OCI-LY7 (cell line): ENCODE results near the gene XRCC4. TPM values are rescaled to one million over a fixed set of nuclear protein-coding genes. Genes with fewer than 3 reads are reported as not detected.

Source experiments
- BruUV-seq: library from RNA; stranded (reverse); fragments of 400-500 nt; replicated peaks from 2 replicates; lab custom pipeline; 2021; lab: Mats Ljungman, UMichigan
- CTCF ChIA-PET: fragments of 300-600 bp; sonication (Branson Sonifier 250); formaldehyde crosslinking; loops from one replicate; lab custom pipeline; 2022; ENCODE audit warnings: antibody characterized with exemption; ENCODE audit not compliant: unreplicated experiment; lab: Charles Lee
- POLR2A ChIA-PET: fragments of 300-600 bp; sonication (Branson Sonifier 250); formaldehyde crosslinking; loops from one replicate; lab custom pipeline; 2022; ENCODE audit warnings: antibody characterized with exemption; lab: Charles Lee
- DNase-seq: peaks from one replicate; pipeline ENCODE4 v3.0.0-alpha.2; 2015; ENCODE audit warnings: low spot score
- H2AFZ ChIP-seq: fragments of 200-600 bp; sonication (generic), shearing (Covaris generic); 2 replicates; pipeline ENCODE4 v1.6.1; 2014; ENCODE audit warnings: mild to moderate bottlenecking, antibody characterized with exemption, low read length, moderate library complexity
- H3K27ac ChIP-seq: fragments of 200-600 bp; sonication (generic); 2 replicates; pipeline ENCODE4 v1.5.1; 2014; ENCODE audit warnings: mixed run types, low read depth, mild to moderate bottlenecking, moderate library complexity, low read length, inconsistent platforms; ENCODE audit not compliant: poor library complexity, severe bottlenecking
- H3K36me3 ChIP-seq: fragments of 200-600 bp; sonication (generic); 2 replicates; pipeline ENCODE4 v1.6.1; 2014; ENCODE audit warnings: mild to moderate bottlenecking, antibody characterized with exemption, low read length, moderate library complexity, mixed read lengths; ENCODE audit not compliant: insufficient read depth
- H3K4me1 ChIP-seq: fragments of 200-600 bp; sonication (generic); 2 replicates; pipeline ENCODE4 v1.5.1; 2014; ENCODE audit warnings: mild to moderate bottlenecking, low read length; ENCODE audit not compliant: insufficient read depth, poor library complexity, severe bottlenecking
- H3K4me2 ChIP-seq: fragments of 200-600 bp; sonication (generic); 2 replicates; pipeline ENCODE4 v1.6.1; 2014; ENCODE audit warnings: mild to moderate bottlenecking, low read length
- H3K4me3 ChIP-seq: fragments of 200-600 bp; sonication (generic); 2 replicates; pipeline ENCODE4 v1.5.1; 2014; ENCODE audit warnings: mild to moderate bottlenecking, low read depth, low read length; ENCODE audit not compliant: poor library complexity, severe bottlenecking
- H3K79me2 ChIP-seq: fragments of 200-600 bp; sonication (generic); 2 replicates; pipeline ENCODE4 v1.6.1; 2016; ENCODE audit warnings: low read depth, mild to moderate bottlenecking, low read length, moderate library complexity, mixed read lengths; ENCODE audit not compliant: insufficient read depth
- H3K9me2 ChIP-seq: fragments of 200-600 bp; sonication (generic); 2 replicates; pipeline ENCODE4 v1.6.1; 2016; ENCODE audit warnings: mild to moderate bottlenecking, low read length, mixed read lengths; ENCODE audit not compliant: insufficient read depth
- H3K9me3 ChIP-seq: fragments of 200-600 bp; sonication (generic); 2 replicates; pipeline ENCODE4 v1.6.1; 2014; ENCODE audit warnings: mild to moderate bottlenecking, mixed run types, low read length, mixed read lengths
- H4K20me1 ChIP-seq: fragments of 200-600 bp; sonication (generic); 2 replicates; pipeline ENCODE4 v1.6.1; 2014; ENCODE audit warnings: mild to moderate bottlenecking, antibody characterized with exemption, low read length, moderate library complexity, mixed read lengths; ENCODE audit not compliant: insufficient read depth
- EZH2phosphoT487 ChIP-seq: fragments of 200-600 bp; sonication (generic); IDR thresholded peaks from 2 replicates; pipeline ENCODE4 v1.6.1; 2018; ENCODE audit warnings: low read depth, borderline replicate concordance, mild to moderate bottlenecking, mixed run types, antibody characterized with exemption, low read length, moderate library complexity, mixed read lengths
- intact Hi-C: fragments of 100-400 bp; cut with micrococcal nuclease; formaldehyde crosslinking; loops from one replicate; pipeline ENCODE4 v1.10.0; 2022; ENCODE audit not compliant: unreplicated experiment
- total RNA-seq, 2 experiments: library from RNA; depleted of rRNA in 1 of 2; stranded (reverse); fragments of >200 nt in 1 of 2; shearing (Covaris generic) in 1 of 2; gene quantifications; 2 replicates each; pipeline ENCODE4 v1.2.3, GENCODE V29; 2014 to 2022
- TF ChIP-seq, protein P1 (sequence below): fragments of 200-600 bp; sonication (generic); conservative IDR thresholded peaks from 2 replicates; pipeline ENCODE4 v1.5.1; 2014; ENCODE audit warnings: mild to moderate bottlenecking, antibody characterized with exemption, low read length, moderate library complexity, mixed read lengths

XRCC4 gene
- total RNA-seq, 2 experiments from 2014 or later: 14.5 to 23.3 TPM

DNA sequence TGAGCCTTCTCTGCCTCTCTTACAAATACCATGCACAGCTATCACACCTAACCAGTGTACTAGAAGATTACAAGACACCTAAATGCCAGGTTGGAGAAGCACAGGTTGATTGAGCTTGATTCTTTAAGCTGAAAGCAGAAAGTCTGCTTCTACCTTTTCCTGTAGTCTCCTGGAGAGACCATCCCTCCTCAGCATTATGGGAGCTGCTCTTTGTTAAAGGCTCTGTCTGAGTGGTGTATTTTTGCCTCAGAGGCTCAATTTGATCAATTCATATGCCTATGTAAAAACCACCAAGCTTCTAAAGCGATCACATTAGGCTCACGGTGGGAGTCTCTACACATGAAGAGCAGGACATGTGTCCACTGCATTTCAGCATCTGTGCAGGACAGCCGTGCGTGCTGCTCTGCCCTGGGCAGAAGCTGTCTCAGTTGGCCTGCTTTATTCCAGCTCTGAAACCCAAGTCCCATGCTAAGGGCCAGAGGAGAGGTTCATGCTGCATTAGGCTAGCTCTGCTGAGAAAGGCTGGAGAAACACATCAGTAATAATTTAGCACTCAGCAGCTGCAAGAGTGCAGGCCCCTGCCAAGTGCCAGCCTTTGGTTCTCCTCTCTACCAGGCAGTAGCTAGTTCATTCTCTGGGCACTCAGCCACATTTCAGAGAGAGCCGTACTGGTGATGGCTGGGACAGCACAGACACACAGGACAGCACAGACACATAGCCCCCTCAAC is 41.8 kb upstream of the XRCC4 start:
- H3K4me3 ChIP-seq: no peak overlapping the region
- POLR2A ChIA-PET: no interaction called here
- H3K36me3 ChIP-seq: no peaks in the 10 kb centered on the region
- no peaks in the 10 kb centered on the region for H3K79me2 ChIP-seq
- no TSS peak for BruUV-seq
- DNase-seq: no peak
- TF ChIP-seq, protein P1, sequence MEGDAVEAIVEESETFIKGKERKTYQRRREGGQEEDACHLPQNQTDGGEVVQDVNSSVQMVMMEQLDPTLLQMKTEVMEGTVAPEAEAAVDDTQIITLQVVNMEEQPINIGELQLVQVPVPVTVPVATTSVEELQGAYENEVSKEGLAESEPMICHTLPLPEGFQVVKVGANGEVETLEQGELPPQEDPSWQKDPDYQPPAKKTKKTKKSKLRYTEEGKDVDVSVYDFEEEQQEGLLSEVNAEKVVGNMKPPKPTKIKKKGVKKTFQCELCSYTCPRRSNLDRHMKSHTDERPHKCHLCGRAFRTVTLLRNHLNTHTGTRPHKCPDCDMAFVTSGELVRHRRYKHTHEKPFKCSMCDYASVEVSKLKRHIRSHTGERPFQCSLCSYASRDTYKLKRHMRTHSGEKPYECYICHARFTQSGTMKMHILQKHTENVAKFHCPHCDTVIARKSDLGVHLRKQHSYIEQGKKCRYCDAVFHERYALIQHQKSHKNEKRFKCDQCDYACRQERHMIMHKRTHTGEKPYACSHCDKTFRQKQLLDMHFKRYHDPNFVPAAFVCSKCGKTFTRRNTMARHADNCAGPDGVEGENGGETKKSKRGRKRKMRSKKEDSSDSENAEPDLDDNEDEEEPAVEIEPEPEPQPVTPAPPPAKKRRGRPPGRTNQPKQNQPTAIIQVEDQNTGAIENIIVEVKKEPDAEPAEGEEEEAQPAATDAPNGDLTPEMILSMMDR: no peak
- TF ChIP-seq EZH2phosphoT487: no peak
- H3K9me3 ChIP-seq: no peaks in the 10 kb centered on the region
- CTCF ChIA-PET: no interaction called here
- H3K9me2 ChIP-seq: no peaks in the 10 kb centered on the region
- H3K4me2 ChIP-seq: no peak overlapping the region
- intact Hi-C loops: no loop called here
- no peaks in the 10 kb centered on the region for H4K20me1 ChIP-seq
- no peak overlapping the region for H2AFZ ChIP-seq
- H3K4me1 ChIP-seq: no peaks in the 10 kb centered on the region
- H3K27ac ChIP-seq: no peak overlapping the region

DNA sequence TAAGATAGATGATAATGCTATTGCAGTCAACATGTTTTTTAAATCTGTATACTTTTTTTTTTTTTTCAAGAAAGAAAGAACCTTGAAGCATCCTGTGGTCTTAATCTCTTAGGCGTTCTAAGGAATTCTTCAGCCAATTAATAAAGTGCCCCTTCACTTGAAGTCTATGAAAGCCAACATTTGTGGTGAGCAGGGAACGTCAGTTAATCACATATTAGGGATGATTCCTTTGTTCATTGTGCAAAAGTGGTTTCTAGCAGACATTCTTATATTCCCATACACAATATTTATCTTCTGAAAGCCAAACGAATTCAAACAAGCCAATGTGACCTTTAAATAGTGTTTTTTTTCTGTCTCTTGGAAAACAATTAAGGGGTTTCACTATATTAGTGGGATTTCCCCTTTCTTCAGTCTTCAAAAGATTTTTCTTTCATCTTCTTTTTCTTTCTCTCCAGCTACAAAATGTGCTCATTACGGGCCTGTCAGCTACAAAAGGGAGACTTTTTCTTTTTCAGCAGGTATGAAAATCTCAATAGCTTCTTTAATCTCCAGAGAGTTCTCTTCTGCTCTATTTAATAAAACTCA is 40.3 kb upstream of the XRCC4 start:
- no peak overlapping the region for H3K27ac ChIP-seq
- no peaks in the 10 kb centered on the region for H3K9me2 ChIP-seq
- no TSS peak for BruUV-seq
- no peaks in the 10 kb centered on the region for H3K9me3 ChIP-seq
- H4K20me1 ChIP-seq: no peaks in the 10 kb centered on the region
- no peak for DNase-seq
- H2AFZ ChIP-seq: no peak overlapping the region
- H3K4me2 ChIP-seq: no peak overlapping the region
- no peaks in the 10 kb centered on the region for H3K79me2 ChIP-seq
- no peaks in the 10 kb centered on the region for H3K36me3 ChIP-seq
- no peaks in the 10 kb centered on the region for H3K4me1 ChIP-seq
- POLR2A ChIA-PET: interaction anchor here (0.7 kb wide), 1 partner anchor 147 kb away, joined by 3 read pairs; no protein-coding TSS in a partner anchor
- no peak overlapping the region for H3K4me3 ChIP-seq
- intact Hi-C loops: no loop called here
- CTCF ChIA-PET: no interaction called here
- TF ChIP-seq, protein P1: no peak
- no peak for TF ChIP-seq EZH2phosphoT487

DNA sequence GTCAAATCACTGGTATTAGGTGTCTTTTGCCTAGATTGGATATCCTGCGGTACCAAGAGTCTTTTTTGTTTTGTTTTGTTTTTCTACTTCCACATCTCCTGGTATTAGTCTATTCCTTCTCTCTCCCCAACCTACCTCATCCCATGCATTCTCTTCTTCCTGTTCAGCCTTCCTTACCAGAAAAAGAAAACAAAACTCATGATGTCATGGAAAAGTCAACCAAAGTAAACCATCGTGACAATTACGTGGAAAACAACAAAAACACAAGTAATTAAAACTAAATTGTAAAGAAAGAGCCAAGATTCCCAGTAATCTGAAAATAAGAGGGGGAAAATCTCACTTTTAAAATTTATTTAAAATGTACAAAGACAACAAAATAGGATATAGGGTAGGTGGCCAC is 38.4 kb upstream of the XRCC4 start:
- Histone ChIP-seq H3K9me3 (no peaks in the 10 kb centered on the region), H2AFZ (no peak overlapping the region), H4K20me1 (no peaks in the 10 kb centered on the region), H3K36me3 (no peaks in the 10 kb centered on the region), H3K4me3 (no peak overlapping the region), H3K4me2 (no peak overlapping the region), H3K9me2 (no peaks in the 10 kb centered on the region), H3K27ac (no peak overlapping the region), H3K4me1 (no peaks in the 10 kb centered on the region), H3K79me2 (no peaks in the 10 kb centered on the region)
- no peak for TF ChIP-seq EZH2phosphoT487
- TF ChIP-seq, protein P1: no peak
- BruUV-seq: no TSS peak
- POLR2A ChIA-PET: interaction anchor here (1.0 kb wide), 1 partner anchor 23 kb away, joined by 3 read pairs; no protein-coding TSS in a partner anchor
- intact Hi-C loops: no loop called here
- no peak for DNase-seq
- CTCF ChIA-PET: no interaction called here
